Stimulated activated naive CD4-positive, alpha-beta T cell treated with Interleukin-2 at 50 U/mL for 16 hours (primary cell): ENCODE results near the gene ACR.
"Not testable (repeated sequence)": the region's sequence is repeated elsewhere in the genome, so short reads cannot be mapped to it uniquely, and the experiment has no call there.

Source experiments
- DNase-seq: peaks from one replicate; lab custom pipeline; 2025; lab: John Stamatoyannopoulos, UW

The ACR gene

DNA sequence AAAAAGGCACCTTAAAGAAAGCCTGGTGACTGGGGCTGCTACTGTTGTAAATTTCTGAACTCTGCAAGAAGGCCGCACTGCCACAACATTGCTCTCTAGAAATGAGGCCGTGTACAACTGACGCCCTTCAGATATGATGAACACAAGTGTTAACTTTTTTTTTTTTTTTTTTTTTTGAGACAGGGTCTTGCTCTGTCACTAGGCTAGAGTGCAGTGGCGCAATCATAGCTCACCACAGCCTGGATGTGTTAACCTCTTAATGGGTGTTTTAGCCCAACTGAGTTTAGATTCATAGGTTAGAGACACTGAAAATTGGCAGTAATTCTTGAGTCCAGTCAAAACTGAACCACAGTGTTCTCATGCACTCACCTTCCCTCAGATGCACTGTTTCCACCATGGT is 42.2 kb downstream of the ACR start:
- DNase-seq = not testable (repeated sequence)

DNA sequence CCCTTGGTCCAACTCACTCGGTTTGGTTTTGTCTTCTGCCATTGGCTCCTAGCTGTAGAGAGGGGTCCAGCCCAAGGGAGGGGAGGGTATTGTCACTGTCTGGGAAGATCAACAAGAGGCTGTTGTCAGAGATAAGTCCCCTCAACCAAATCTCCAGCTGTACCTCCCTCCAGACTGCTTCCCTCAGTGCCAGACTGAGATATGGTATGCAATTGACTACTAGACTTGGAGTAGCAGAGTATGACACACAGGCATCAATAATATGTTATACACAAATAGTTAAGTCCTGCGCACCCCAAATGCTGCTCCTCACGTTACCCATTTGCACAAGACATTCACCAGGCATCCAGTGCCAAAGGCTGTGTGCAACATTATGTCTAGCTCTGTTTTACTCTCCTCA is 44.2 kb downstream of the ACR start:
- not testable (repeated sequence) for DNase-seq

DNA sequence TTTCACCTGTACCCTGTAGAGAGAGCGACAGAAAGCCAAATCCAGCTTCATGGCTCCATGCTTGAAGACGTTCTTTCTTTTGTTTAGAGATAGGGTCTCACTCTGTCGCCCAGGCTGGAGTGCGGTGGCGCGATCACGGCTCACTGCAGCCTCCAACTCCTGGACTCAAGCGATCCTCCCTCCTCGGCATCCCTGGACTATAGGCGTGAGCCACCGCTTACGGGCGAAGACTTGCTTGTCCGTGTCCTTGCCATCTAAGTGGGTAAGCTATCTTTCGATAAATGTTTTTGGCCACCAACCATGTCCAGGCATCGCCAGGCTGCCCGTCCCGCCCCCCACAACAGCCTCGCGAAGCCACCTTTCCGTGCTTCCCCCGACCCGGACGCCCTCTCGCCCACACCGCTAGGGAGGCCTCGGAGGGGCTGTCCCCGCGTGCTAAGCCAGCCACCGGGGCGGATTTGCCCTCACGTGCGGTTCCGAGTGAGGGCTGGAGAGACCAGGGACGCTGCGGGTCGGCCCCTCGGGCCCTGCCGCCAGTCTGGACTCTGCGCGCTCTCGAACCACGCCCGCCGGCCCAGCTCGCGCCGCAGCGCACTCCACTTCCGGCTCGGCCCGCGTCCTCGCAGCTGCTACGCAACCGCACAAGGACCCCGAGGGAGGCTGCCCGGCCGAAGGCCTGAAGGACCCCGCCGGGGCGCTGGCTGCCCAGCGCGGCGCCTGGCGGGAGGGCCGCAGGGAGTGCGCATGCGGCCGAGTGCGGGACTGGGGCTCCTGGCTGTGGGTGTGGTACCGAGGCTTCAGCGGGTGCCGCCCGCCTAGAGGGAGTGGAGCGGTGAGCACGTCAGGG is 45.3 kb downstream of the ACR start, which contains the start of gene RABL2B:
Gene RABL2B, minus strand, starts transcription at position 604 of the 847 bp plus-strand sequence. CDS start 1,342 bp downstream, outside the sequence.
- peak; percentile 83 for DNase-seq

DNA sequence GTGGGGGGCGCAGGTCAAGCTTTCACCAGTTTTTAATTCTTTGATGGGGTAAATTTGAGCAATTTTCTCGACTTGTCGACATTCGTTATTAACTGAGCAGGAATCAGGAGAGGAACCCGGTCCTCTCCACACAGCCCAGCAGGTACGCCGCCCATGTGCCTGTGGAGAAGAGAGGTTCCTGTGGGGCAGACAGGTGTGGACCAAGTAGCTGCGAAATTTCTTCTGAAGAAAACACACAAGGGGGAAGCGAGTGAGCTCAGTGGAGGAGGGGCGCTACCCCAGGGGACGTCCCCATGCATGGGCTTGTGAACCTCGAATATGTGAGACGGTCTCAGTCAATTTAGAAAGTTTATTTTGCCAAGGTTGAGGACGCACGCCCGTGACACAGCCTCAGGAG is 45.9 kb downstream of the ACR start:
- DNase-seq = not testable (repeated sequence)

DNA sequence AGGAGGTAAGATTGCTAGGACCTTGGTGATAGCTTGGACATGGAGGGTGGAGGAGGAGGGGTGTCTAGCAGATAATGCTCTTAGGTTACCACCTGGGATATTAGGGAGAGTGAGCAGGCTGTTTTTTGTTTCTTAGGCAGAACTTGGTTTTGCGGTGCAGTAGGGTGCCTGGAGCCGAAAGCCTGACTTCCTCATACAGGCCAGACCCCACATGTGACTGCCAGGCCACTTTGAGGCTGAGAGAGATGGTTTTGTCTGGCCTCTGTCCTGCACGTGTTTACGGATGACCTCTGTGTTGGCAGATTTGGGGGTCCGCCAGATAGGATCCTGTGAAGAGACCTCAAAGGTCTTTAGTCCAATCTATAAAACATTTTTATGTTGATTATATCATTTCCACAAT is 47.3 kb downstream of the ACR start:
- not testable (repeated sequence) for DNase-seq

DNA sequence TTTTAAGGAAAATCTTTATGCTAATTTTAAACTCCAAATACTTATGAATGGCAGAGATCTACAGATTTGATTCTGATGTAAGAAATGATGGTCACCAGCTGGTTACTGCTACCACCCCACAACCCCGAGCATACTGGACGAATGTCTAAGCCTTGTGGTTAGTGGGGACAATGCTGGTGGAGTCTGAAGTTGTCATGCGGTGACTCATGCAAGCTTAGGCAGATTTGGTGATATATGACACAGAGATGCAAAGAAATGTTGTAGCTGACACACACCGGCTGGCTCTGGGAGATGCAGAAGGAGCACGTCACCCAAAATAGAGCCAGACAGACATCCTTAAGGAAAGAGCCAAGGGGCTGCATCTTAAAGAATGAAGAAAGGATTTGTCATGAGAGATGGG is 48.9 kb downstream of the ACR start:
- DNase-seq = not testable (repeated sequence)
